ENCODE data around the gene MRPL44.

Gene MRPL44

GRCh38 chr2:223970343-223971128 lies 13.3 kb downstream of the MRPL44 start:
- peak; percentile 65 for DNase-seq (ENCODE audit: low read depth)
- peak; percentile 87 for TF ChIP-seq CTCF (IDR thresholded peaks at IDR 0.05; ENCODE audit: insufficient read depth, low read depth, low read length, missing control alignments)
- no peak overlapping the region for H3K4me3 ChIP-seq (ENCODE audit: low read length)

- no peak overlapping the region for H3K4me3 ChIP-seq (ENCODE audit: low read length)
- no peak for DNase-seq (ENCODE audit: low read depth)
- TF ChIP-seq CTCF (IDR thresholded peaks at IDR 0.05; ENCODE audit: insufficient read depth, low read depth, low read length, missing control alignments): no peak
Observed at GRCh38 chr2:223971731-223972130, 14.5 kb downstream of the MRPL44 start.

- no peak for DNase-seq (ENCODE audit: low read depth)
- TF ChIP-seq CTCF (IDR thresholded peaks at IDR 0.05; ENCODE audit: insufficient read depth, low read depth, low read length, missing control alignments): no peak
- H3K4me3 ChIP-seq (ENCODE audit: low read length): no peak overlapping the region
Observed at GRCh38 chr2:223972656-223973102, 15.4 kb downstream of the MRPL44 start.

GRCh38 chr2:223973606-223974005 lies 16.3 kb downstream of the MRPL44 start:
- no peak for DNase-seq (ENCODE audit: low read depth)
- TF ChIP-seq CTCF (IDR thresholded peaks at IDR 0.05; ENCODE audit: insufficient read depth, low read depth, low read length, missing control alignments): no peak
- no peak overlapping the region for H3K4me3 ChIP-seq (ENCODE audit: low read length)

- no peak overlapping the region for H3K4me3 ChIP-seq (ENCODE audit: low read length)
- peak; percentile 33 for DNase-seq (ENCODE audit: low read depth)
- TF ChIP-seq CTCF (IDR thresholded peaks at IDR 0.05; ENCODE audit: insufficient read depth, low read depth, low read length, missing control alignments): no peak
Observed at GRCh38 chr2:223976635-223977226, 19.5 kb downstream of the MRPL44 start.

GRCh38 chr2:223978451-223978850 lies 21.2 kb downstream of the MRPL44 start:
- H3K4me3 ChIP-seq (ENCODE audit: low read length): no peak overlapping the region
- no peak for TF ChIP-seq CTCF (IDR thresholded peaks at IDR 0.05; ENCODE audit: insufficient read depth, low read depth, low read length, missing control alignments)
- no peak for DNase-seq (ENCODE audit: low read depth)
